Mammary epithelial cell (primary cell): Measurements from ENCODE around the gene DNM1L.

Experiments used
- EZH2 ChIP-seq: IDR thresholded peaks from 2 replicates; pipeline ENCODE4 v1.6.1; 2012; ENCODE audit warnings: low read length, inconsistent platforms, borderline replicate concordance
- TF ChIP-seq, protein P1 (sequence below), 2 donors: IDR thresholded peaks in 1 of 2; conservative IDR thresholded peaks in 1 of 2; 2 replicates each; pipeline ENCODE4 v1.5.1; 2011 to 2012; ENCODE audit warnings: inconsistent platforms in 2 of 2, low read length in 2 of 2, mild to moderate bottlenecking in 2 of 2, control low read depth in 1 of 2, low read depth in 1 of 2; ENCODE audit not compliant: insufficient read depth in 1 of 2; ENCODE audit errors: extremely low read depth in 1 of 2

DNA sequence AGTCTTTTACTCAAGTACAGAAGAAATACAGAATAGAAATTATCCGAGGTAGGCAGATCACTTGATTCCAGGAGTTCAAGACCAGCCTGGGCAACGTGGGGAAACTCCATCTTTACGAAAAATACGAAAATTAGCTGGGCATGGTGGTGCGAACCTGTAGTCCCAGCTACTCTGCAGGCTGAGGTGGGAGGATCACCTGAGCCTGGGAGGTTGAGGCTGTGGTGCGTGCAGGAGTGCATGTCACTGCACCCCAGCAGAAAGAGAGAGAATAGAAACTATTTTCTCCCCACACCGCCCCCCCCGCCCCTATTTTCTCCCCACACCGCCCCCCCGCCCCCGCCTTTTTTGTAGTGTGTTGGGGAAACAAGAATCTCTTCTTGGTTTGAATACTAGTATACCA lies 2.2 kb downstream of the DNM1L start:
- TF ChIP-seq, protein P1, sequence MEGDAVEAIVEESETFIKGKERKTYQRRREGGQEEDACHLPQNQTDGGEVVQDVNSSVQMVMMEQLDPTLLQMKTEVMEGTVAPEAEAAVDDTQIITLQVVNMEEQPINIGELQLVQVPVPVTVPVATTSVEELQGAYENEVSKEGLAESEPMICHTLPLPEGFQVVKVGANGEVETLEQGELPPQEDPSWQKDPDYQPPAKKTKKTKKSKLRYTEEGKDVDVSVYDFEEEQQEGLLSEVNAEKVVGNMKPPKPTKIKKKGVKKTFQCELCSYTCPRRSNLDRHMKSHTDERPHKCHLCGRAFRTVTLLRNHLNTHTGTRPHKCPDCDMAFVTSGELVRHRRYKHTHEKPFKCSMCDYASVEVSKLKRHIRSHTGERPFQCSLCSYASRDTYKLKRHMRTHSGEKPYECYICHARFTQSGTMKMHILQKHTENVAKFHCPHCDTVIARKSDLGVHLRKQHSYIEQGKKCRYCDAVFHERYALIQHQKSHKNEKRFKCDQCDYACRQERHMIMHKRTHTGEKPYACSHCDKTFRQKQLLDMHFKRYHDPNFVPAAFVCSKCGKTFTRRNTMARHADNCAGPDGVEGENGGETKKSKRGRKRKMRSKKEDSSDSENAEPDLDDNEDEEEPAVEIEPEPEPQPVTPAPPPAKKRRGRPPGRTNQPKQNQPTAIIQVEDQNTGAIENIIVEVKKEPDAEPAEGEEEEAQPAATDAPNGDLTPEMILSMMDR (conservative IDR thresholded peaks at IDR 0.05 in 1 of 2, IDR thresholded peaks at IDR 0.05 in 1 of 2; ENCODE audit: extremely low read depth in 1 of 2, insufficient read depth in 1 of 2, low read depth in 1 of 2, low read length in 2 of 2) = no peak
- no peak for TF ChIP-seq EZH2
